ENCODE results near the gene ULK2. TPM values are rescaled to one million over a fixed set of nuclear protein-coding genes. Genes with fewer than 3 reads are reported as not detected.

ULK2 gene
- total RNA-seq, 1 experiment from 2014 or later = 30.2 TPM

DNA sequence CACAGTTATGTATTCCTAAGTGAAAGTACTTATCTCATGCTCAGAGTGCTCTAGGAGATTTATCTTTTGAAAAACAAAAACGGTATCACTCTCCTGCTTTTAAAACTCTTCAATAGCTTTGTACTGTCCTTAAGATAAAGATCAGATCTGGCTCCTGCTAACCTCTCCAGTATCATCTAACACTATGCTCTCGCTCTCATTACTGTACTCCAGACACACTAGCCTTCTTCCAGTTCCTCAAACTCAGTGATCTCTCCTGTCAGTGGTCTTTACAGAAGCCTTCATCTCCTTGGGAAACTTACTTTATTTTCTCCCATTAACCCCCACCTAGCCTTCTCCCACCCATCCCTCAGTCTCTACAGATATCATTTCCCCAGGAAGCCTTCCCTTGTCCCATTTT lies 10.1 kb downstream of the ULK2 start:
- TF ChIP-seq EZH2phosphoT487 (IDR thresholded peaks at IDR 0.05; ENCODE audit: borderline replicate concordance, low read length) (no peak), EZH2 (IDR thresholded peaks at IDR 0.05; ENCODE audit: low read length, unreplicated experiment) (no peak)
- ATAC-seq (no peak), DNase-seq (no peak)
- Histone ChIP-seq H3K9me3 (ENCODE audit: low read length) (no peaks in the 10 kb centered on the region), H3K9ac (ENCODE audit: low read length) (no peak overlapping the region), H3K27me3 (ENCODE audit: low read length) (no peaks in the 10 kb centered on the region), H3K36me3 (ENCODE audit: low read depth, low read length) (no peaks in the 10 kb centered on the region), H3K4me3 (ENCODE audit: low read length) (no peak overlapping the region), H3K4me2 (ENCODE audit: low read length) (no peak overlapping the region), H3K4me1 (ENCODE audit: insufficient read depth, low read length) (no peaks in the 10 kb centered on the region), H3K27ac (ENCODE audit: low read length) (no peak overlapping the region), H2AFZ (ENCODE audit: low read length) (no peak overlapping the region), H3F3A (ENCODE audit: low read length, unreplicated experiment) (no peaks in the 10 kb centered on the region), H4K20me1 (ENCODE audit: low read length) (no peaks in the 10 kb centered on the region), H3K79me2 (ENCODE audit: low read length) (no peaks in the 10 kb centered on the region), H3K9me2 (replicated peaks; ENCODE audit: low read length) (no peaks in the 10 kb centered on the region)
- intact Hi-C loops (cut with micrococcal nuclease) = no loop called here
- ChIA-PET POLR2A (ENCODE audit: unreplicated experiment) (no interaction called here), CTCF (no interaction called here)
- no TSS peak for BruUV-seq (replicated peaks)

DNA sequence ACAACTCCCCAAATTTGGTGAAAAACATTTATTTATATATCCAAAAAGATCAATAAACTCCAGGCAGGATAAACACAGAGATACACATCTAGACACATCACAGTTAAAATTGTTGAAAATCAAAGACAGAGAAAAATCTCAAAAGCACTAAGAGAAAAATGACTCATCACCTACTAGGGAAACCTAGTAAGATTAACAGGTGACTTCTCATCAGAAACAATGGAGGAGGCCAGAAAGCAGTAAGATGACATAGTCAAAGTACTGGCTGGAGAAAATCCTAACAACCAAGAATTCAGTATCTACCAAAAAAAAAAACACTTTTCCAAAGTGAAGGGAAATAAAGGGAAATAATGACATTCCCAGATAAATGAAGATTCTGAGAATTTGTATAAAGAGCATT lies 33.8 kb downstream of the ULK2 start:
- no peaks in the 10 kb centered on the region for H3K9me2 ChIP-seq (replicated peaks; ENCODE audit: low read length)
- H3F3A ChIP-seq (ENCODE audit: low read length, unreplicated experiment) = no peaks in the 10 kb centered on the region
- no peak overlapping the region for H3K27ac ChIP-seq (ENCODE audit: low read length)
- no TSS peak for BruUV-seq (replicated peaks)
- no peaks in the 10 kb centered on the region for H4K20me1 ChIP-seq (ENCODE audit: low read length)
- no peak overlapping the region for H3K4me3 ChIP-seq (ENCODE audit: low read length)
- H2AFZ ChIP-seq (ENCODE audit: low read length) = no peak overlapping the region
- H3K9ac ChIP-seq (ENCODE audit: low read length) = no peak overlapping the region
- TF ChIP-seq, protein P1, sequence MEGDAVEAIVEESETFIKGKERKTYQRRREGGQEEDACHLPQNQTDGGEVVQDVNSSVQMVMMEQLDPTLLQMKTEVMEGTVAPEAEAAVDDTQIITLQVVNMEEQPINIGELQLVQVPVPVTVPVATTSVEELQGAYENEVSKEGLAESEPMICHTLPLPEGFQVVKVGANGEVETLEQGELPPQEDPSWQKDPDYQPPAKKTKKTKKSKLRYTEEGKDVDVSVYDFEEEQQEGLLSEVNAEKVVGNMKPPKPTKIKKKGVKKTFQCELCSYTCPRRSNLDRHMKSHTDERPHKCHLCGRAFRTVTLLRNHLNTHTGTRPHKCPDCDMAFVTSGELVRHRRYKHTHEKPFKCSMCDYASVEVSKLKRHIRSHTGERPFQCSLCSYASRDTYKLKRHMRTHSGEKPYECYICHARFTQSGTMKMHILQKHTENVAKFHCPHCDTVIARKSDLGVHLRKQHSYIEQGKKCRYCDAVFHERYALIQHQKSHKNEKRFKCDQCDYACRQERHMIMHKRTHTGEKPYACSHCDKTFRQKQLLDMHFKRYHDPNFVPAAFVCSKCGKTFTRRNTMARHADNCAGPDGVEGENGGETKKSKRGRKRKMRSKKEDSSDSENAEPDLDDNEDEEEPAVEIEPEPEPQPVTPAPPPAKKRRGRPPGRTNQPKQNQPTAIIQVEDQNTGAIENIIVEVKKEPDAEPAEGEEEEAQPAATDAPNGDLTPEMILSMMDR (conservative IDR thresholded peaks at IDR 0.05; ENCODE audit: low read depth, low read length) = no peak
- no peak for TF ChIP-seq EZH2phosphoT487 (IDR thresholded peaks at IDR 0.05; ENCODE audit: borderline replicate concordance, low read length)
- TF ChIP-seq EZH2 (IDR thresholded peaks at IDR 0.05; ENCODE audit: low read length, unreplicated experiment) = no peak
- CTCF ChIA-PET = no interaction called here
- ATAC-seq = no peak
- intact Hi-C loops (cut with micrococcal nuclease) = no loop called here
- H3K27me3 ChIP-seq (ENCODE audit: low read length) = no peaks in the 10 kb centered on the region
- DNase-seq = no peak
- H3K4me1 ChIP-seq (ENCODE audit: insufficient read depth, low read length) = no peaks in the 10 kb centered on the region
- POLR2A ChIA-PET (ENCODE audit: unreplicated experiment) = no interaction called here
- H3K4me2 ChIP-seq (ENCODE audit: low read length) = no peak overlapping the region
- no peaks in the 10 kb centered on the region for H3K79me2 ChIP-seq (ENCODE audit: low read length)
- H3K9me3 ChIP-seq (ENCODE audit: low read length) = no peaks in the 10 kb centered on the region
- peaks cover 10% of the 10 kb centered on the region; the same call in 1 of the 2 replicates for H3K36me3 ChIP-seq (ENCODE audit: low read depth, low read length)

DNA sequence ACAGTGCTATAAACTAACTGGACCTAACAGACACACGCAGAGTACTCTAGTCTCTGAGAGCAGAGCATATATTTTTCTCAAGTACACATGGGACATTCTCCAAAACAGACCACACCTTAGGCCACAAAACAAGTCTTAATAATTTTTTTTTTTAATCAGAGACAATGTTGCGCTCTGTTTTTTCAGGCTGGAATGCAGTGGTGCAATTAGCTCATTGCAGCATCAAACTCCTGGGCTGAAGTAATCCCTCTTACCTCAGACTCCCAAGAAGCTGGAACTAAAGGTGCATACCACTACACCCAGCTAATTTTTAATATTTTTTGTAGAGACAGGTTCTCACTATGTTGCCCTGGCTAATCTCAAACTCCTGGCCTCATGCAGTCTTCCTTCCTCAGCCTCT lies 37.7 kb downstream of the ULK2 start:
- TF ChIP-seq EZH2 (IDR thresholded peaks at IDR 0.05; ENCODE audit: low read length, unreplicated experiment) = no peak
- TF ChIP-seq EZH2phosphoT487 (IDR thresholded peaks at IDR 0.05; ENCODE audit: borderline replicate concordance, low read length) = no peak
- TF ChIP-seq, protein P1 (conservative IDR thresholded peaks at IDR 0.05; ENCODE audit: low read depth, low read length) = no peak
- CTCF ChIA-PET = no interaction called here

More for the DNA sequence above, 37.7 kb downstream of the ULK2 start:
- no peaks in the 10 kb centered on the region for H3K27me3 ChIP-seq (ENCODE audit: low read length)
- no peak overlapping the region for H2AFZ ChIP-seq (ENCODE audit: low read length)
- POLR2A ChIA-PET (ENCODE audit: unreplicated experiment) = interaction anchor here (0.7 kb wide), 1 partner anchor 25 kb away, joined by 4 read pairs; no protein-coding TSS in a partner anchor
- no peak for DNase-seq
- no peaks in the 10 kb centered on the region for H3F3A ChIP-seq (ENCODE audit: low read length, unreplicated experiment)
- H3K79me2 ChIP-seq (ENCODE audit: low read length) = no peaks in the 10 kb centered on the region
- no peak overlapping the region for H3K4me3 ChIP-seq (ENCODE audit: low read length)
- H3K27ac ChIP-seq (ENCODE audit: low read length) = no peak overlapping the region
- no peak overlapping the region for H3K4me2 ChIP-seq (ENCODE audit: low read length)
- no peaks in the 10 kb centered on the region for H4K20me1 ChIP-seq (ENCODE audit: low read length)
- H3K36me3 ChIP-seq (ENCODE audit: low read depth, low read length) = peaks cover 10% of the 10 kb centered on the region; the same call in 1 of the 2 replicates
- ATAC-seq = no peak
- H3K9me2 ChIP-seq (replicated peaks; ENCODE audit: low read length) = no peaks in the 10 kb centered on the region
- BruUV-seq (replicated peaks) = no TSS peak
- no peak overlapping the region for H3K9ac ChIP-seq (ENCODE audit: low read length)
- intact Hi-C loops (cut with micrococcal nuclease) = no loop called here
- H3K4me1 ChIP-seq (ENCODE audit: insufficient read depth, low read length) = no peaks in the 10 kb centered on the region
- no peaks in the 10 kb centered on the region for H3K9me3 ChIP-seq (ENCODE audit: low read length)

All from PC-3 (cell line).